B cell (primary cell): Measurements from ENCODE around the gene DTNBP1. TPM values are rescaled to one million over a fixed set of nuclear protein-coding genes. Genes with fewer than 3 reads are reported as not detected.

Source experiments
- ATAC-seq: fragments of 200-7000 bp; cut with Tn5 transposase; one replicate; pipeline ENCODE4 v1.10.0; 2021; ENCODE audit warnings: low read depth, mild to moderate bottlenecking, moderate number of reproducible peaks, moderate library complexity
- CTCF ChIA-PET: fragments of 350-600 bp; sonication (Branson Sonifier 250); formaldehyde crosslinking; loops from one replicate; lab custom pipeline; 2021; ENCODE audit warnings: antibody characterized with exemption, inconsistent platforms; lab: Charles Lee
- POLR2A ChIA-PET: fragments of 350-600 bp; sonication (Branson Sonifier 250); formaldehyde crosslinking; loops from one replicate; lab custom pipeline; 2021; ENCODE audit warnings: antibody characterized with exemption; lab: Charles Lee
- DNase-seq: peaks from one replicate; pipeline ENCODE4 v3.0.0; 2013
- H2AFZ ChIP-seq: 2 replicates; pipeline ENCODE4 v1.6.1; 2012; ENCODE audit warnings: mild to moderate bottlenecking, low read depth, low read length; ENCODE audit not compliant: insufficient read depth, poor library complexity, severe bottlenecking
- H3K27ac ChIP-seq, 2 donors: 1 replicate in 1 of 2; 2 replicates in 1 of 2; pipeline ENCODE4 v1.5.1; 2012 to 2013; ENCODE audit warnings: low read length in 2 of 2, mild to moderate bottlenecking in 2 of 2, moderate library complexity in 1 of 2
- H3K27me3 ChIP-seq, 4 experiments: fragments of 200-600 bp in 1 of 4; sonication (generic) in 1 of 4; replicated peaks in 1 of 4; 1 replicate in 2 of 4; 2 replicates in 2 of 4; pipeline versions ENCODE4 v1.6.1 to v1.7.0; 2013 to 2016; ENCODE audit warnings: low read length in 3 of 4, mild to moderate bottlenecking in 2 of 4, mixed read lengths in 1 of 4, moderate library complexity in 1 of 4; ENCODE audit not compliant: insufficient read depth in 4 of 4, control insufficient read depth in 3 of 4; ENCODE audit errors: control extremely low read depth in 1 of 4
- H3K36me3 ChIP-seq, 2 experiments: replicated peaks in 1 of 2; 1 replicate in 1 of 2; 2 replicates in 1 of 2; pipeline versions ENCODE4 v1.6.1 to v1.7.1; 2013; ENCODE audit warnings: low read length in 1 of 2; ENCODE audit not compliant: insufficient read depth in 2 of 2, control insufficient read depth in 1 of 2; ENCODE audit errors: control extremely low read depth in 1 of 2, extremely low read depth in 1 of 2
- H3K4me1 ChIP-seq, 2 donors: fragments of 200-600 bp in 1 of 2; sonication (generic) in 1 of 2; 1 replicate in 1 of 2; 2 replicates in 1 of 2; pipeline versions ENCODE4 v1.5.1 to v1.6.1; 2013 to 2017; ENCODE audit warnings: low read length in 2 of 2; ENCODE audit not compliant: control insufficient read depth in 2 of 2, insufficient read depth in 2 of 2
- H3K4me2 ChIP-seq: replicated peaks from 2 replicates; pipeline ENCODE3; 2012; ENCODE audit warnings: mild to moderate bottlenecking, low read depth, low read length; ENCODE audit not compliant: poor library complexity, severe bottlenecking
- H3K4me3 ChIP-seq, 5 experiments: fragments of 200-600 bp in 1 of 5; sonication (generic) in 1 of 5; 1 replicate in 3 of 5; 2 replicates in 2 of 5; pipeline versions ENCODE4 v1.5.1 to v1.7.0; 2011 to 2016; ENCODE audit warnings: low read length in 4 of 5, mild to moderate bottlenecking in 4 of 5, low read depth in 2 of 5, control low read depth in 1 of 5, moderate library complexity in 1 of 5; ENCODE audit not compliant: insufficient read depth in 1 of 5; ENCODE audit errors: control extremely low read depth in 1 of 5, extremely low read depth in 1 of 5
- H3K79me2 ChIP-seq: fragments of 200-600 bp; sonication (generic); one replicate; pipeline ENCODE4 v1.6.0; 2016; ENCODE audit warnings: low read length; ENCODE audit not compliant: control insufficient read depth, insufficient read depth
- H3K9ac ChIP-seq: fragments of 200-600 bp; sonication (generic); 2 replicates; pipeline ENCODE4 v1.6.1; 2017; ENCODE audit warnings: mild to moderate bottlenecking, low read length, moderate library complexity
- H3K9me3 ChIP-seq, 3 donors: one replicate each; pipeline versions ENCODE4 v1.6.1 to v1.7.1; 2013; ENCODE audit warnings: low read length in 2 of 3; ENCODE audit not compliant: control insufficient read depth in 2 of 3, insufficient read depth in 1 of 3; ENCODE audit errors: control extremely low read depth in 1 of 3
- H4K20me1 ChIP-seq: 2 replicates; pipeline ENCODE4 v1.6.0; 2012; ENCODE audit warnings: mild to moderate bottlenecking, low read length; ENCODE audit not compliant: insufficient read depth, control insufficient read depth, poor library complexity, severe bottlenecking
- H3K27ac Mint-ChIP-seq: one replicate; pipeline ENCODE4 v1.8.0; 2021; ENCODE audit warnings: mixed read lengths
- H3K27me3 Mint-ChIP-seq: one replicate; pipeline ENCODE4 v1.8.0; 2021; ENCODE audit warnings: mixed read lengths
- H3K4me1 Mint-ChIP-seq: one replicate; pipeline ENCODE4 v1.8.0; 2021; ENCODE audit warnings: mixed read lengths
- H3K4me3 Mint-ChIP-seq: one replicate; pipeline ENCODE4 v1.8.0; 2021; ENCODE audit warnings: mixed read lengths
- H3K9me3 Mint-ChIP-seq: one replicate; pipeline ENCODE4 v1.8.0; 2022; ENCODE audit warnings: mixed read lengths; ENCODE audit not compliant: insufficient read depth
- EZH2 ChIP-seq: IDR thresholded peaks from 2 replicates; pipeline ENCODE4 v1.6.1; 2012; ENCODE audit warnings: borderline replicate concordance, low read depth, mild to moderate bottlenecking, moderate library complexity, low read length; ENCODE audit not compliant: insufficient read depth, poor library complexity, severe bottlenecking
- WGBS: methylation state at CpG from one replicate; pipeline ENCODE4 v1.1.5; 2013; ENCODE audit warnings: missing lambda C conversion rate; ENCODE audit not compliant: insufficient coverage; 5-methylcytosine and 5-hydroxymethylcytosine counted together
- intact Hi-C: fragments of 100-400 bp; cut with micrococcal nuclease; formaldehyde crosslinking; loops from one replicate; pipeline ENCODE4 v1.10.0; 2022
- polyA plus RNA-seq: library from polyadenylated mRNA; depleted of rRNA; stranded (reverse); fragments of >200 nt; gene quantifications from 2 replicates; pipeline ENCODE4 v1.2.3, GENCODE V29; 2012
- total RNA-seq, 2 donors: library from RNA; stranded (reverse); fragments of 120-200 nt in 1 of 2; gene quantifications; 1 replicate in 1 of 2; 2 replicates in 1 of 2; pipeline versions ENCODE4 v1.2.3 to v1.2.4, GENCODE V29; 2013 to 2022
- TF ChIP-seq, protein P1 (sequence below): fragments of 200-600 bp; IDR thresholded peaks from one replicate; pipeline ENCODE4 v1.8.0; 2022; ENCODE audit warnings: antibody characterized with exemption, mild to moderate bottlenecking

The DTNBP1 gene
- total and polyA plus RNA-seq, 2 donors (not counting 1 experiment from before 2014, with no cell fraction given), result 31.4 to 73.0 TPM

DNA sequence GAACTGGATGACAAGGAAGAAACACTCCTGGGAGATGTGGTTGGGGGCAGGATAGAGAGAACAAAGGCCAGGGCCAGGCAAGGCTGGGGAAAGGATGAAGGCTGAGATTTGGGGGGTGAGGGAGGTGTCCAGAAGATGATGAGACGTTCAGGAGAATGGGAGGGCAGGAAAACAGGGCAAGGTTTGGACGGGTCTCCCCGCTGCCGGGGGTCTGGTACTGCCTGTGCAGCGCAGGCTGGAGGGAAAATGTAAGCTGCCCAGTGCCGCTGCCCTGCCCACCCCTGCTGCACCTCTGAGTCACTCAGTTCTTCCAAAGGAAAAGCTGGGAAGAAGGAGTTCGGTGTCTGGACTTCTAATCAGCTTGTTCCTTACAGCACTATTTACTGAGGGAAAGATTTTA lies 130.9 kb downstream of the DTNBP1 start:
- Mint-ChIP-seq H3K4me3 (no peak overlapping the region), H3K27ac (no peak overlapping the region), H3K27me3 (no peaks in the 10 kb centered on the region), H3K9me3 (no peaks in the 10 kb centered on the region), H3K4me1 (peaks cover 21% of the 10 kb centered on the region)
- Histone ChIP-seq H3K36me3 (peaks cover 0 to 49% of the 10 kb centered on the region in 2 experiments), H3K9ac (no peak overlapping the region), H3K79me2 (peaks cover 28% of the 10 kb centered on the region), H3K27me3 (no peaks in the 10 kb centered on the region), H3K4me3 (no peak overlapping the region), H3K27ac (no peak overlapping the region), H3K4me2 (no peak overlapping the region), H4K20me1 (peaks cover 7% of the 10 kb centered on the region), H3K4me1 (no peaks in the 10 kb centered on the region), H3K9me3 (no peaks in the 10 kb centered on the region), H2AFZ (no peak overlapping the region)
- DNase-seq (no peak), ATAC-seq (no peak)
- intact Hi-C loops, result no loop called here
- POLR2A ChIA-PET, result interaction anchor here (0.6 kb wide), 1 partner anchor 199 kb away, joined by 10 read pairs; no protein-coding TSS in a partner anchor
- WGBS, result 92% methylated on average over 6 of the region's 7 CpGs
- CTCF ChIA-PET, result no interaction called here
- TF ChIP-seq EZH2, result no peak
- TF ChIP-seq, protein P1, sequence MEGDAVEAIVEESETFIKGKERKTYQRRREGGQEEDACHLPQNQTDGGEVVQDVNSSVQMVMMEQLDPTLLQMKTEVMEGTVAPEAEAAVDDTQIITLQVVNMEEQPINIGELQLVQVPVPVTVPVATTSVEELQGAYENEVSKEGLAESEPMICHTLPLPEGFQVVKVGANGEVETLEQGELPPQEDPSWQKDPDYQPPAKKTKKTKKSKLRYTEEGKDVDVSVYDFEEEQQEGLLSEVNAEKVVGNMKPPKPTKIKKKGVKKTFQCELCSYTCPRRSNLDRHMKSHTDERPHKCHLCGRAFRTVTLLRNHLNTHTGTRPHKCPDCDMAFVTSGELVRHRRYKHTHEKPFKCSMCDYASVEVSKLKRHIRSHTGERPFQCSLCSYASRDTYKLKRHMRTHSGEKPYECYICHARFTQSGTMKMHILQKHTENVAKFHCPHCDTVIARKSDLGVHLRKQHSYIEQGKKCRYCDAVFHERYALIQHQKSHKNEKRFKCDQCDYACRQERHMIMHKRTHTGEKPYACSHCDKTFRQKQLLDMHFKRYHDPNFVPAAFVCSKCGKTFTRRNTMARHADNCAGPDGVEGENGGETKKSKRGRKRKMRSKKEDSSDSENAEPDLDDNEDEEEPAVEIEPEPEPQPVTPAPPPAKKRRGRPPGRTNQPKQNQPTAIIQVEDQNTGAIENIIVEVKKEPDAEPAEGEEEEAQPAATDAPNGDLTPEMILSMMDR, result no peak

DNA sequence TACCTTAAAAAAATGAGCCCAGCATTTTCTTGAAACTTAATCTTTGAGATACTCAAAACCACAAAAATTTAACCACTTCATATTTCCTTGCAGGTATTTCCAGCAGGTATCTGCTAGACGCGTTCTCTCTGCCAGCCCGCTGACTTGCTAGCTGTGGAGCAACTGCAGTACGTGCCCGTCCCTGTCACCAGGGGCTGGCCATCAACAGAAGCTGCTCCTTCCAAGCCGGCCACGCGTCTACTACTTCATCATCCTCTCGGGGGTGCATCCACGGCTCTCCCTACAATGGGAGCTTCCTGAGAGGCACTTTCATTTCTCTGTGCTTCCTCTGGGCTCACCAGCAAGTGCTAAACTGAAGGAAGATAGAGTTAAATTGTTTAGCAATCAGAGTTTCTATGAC lies 132.4 kb downstream of the DTNBP1 start:
- Histone ChIP-seq H3K27me3 (no peaks in the 10 kb centered on the region), H3K4me1 (no peaks in the 10 kb centered on the region), H3K79me2 (peaks cover 19% of the 10 kb centered on the region), H4K20me1 (peaks cover 7% of the 10 kb centered on the region), H2AFZ (no peak overlapping the region), H3K9me3 (no peaks in the 10 kb centered on the region), H3K36me3 (peaks cover 0 to 56% of the 10 kb centered on the region in 2 experiments), H3K4me3 (no peak overlapping the region), H3K4me2 (no peak overlapping the region), H3K9ac (no peak overlapping the region), H3K27ac (no peak overlapping the region)
- intact Hi-C loops, result no loop called here
- Mint-ChIP-seq H3K27ac (no peak overlapping the region), H3K4me3 (no peak overlapping the region), H3K9me3 (no peaks in the 10 kb centered on the region), H3K27me3 (no peaks in the 10 kb centered on the region), H3K4me1 (peaks cover 23% of the 10 kb centered on the region)
- TF ChIP-seq, protein P1, result no peak
- WGBS, result 100% methylated on average over 5 of the region's 10 CpGs
- ATAC-seq (no peak), DNase-seq (no peak)
- ChIA-PET POLR2A (interaction anchor here (0.6 kb wide), 1 partner anchor 618 kb away, joined by 3 read pairs; no protein-coding TSS in a partner anchor), CTCF (no interaction called here)
